ENCODE data around the gene TBC1D16. TPM values are rescaled to one million over a fixed set of nuclear protein-coding genes. Genes with fewer than 3 reads are reported as not detected.

TBC1D16 gene
- total and polyA plus RNA-seq, 10 of the 15 experiments (the other 5 are each of a cell fraction or from before 2014, with no cell fraction given) = 0.01 to 0.13 (median 0.06) TPM; not detected in 3

- no peaks in the 10 kb centered on the region for H3K36me3 ChIP-seq (ENCODE audit: control insufficient read depth in 2 of 2, insufficient read depth in 2 of 2, low read length in 1 of 2)
- H4K20me1 ChIP-seq (ENCODE audit: control insufficient read depth, insufficient read depth) = no peaks in the 10 kb centered on the region; the same call in 1 of the 2 replicates
- no peak overlapping the region for H3K4me3 ChIP-seq
- ChIA-PET CTCF (interaction anchor here (1.5 to 2.2 kb wide), 2 partner anchors 19 to 22 kb away, joined by 4 to 9 read pairs; no protein-coding TSS in a partner anchor), RAD21 (ENCODE audit: unreplicated experiment) (no interaction called here), POLR2A (no interaction called here), SMC1A (ENCODE audit: uncharacterized antibody, unreplicated experiment) (no interaction called here)
- ATAC-seq (no peak), FAIRE-seq (no peak), DNase-seq (ENCODE audit: low read depth, low spot score) (no peak)
- no peaks in the 10 kb centered on the region for H3K4me1 ChIP-seq (ENCODE audit: control insufficient read depth, insufficient read depth, low read length)
- H3K4me2 ChIP-seq (ENCODE audit: control insufficient read depth, insufficient read depth) = no peak overlapping the region
- in situ Hi-C loops (cut with MboI) = no loop called here
- H3K9ac ChIP-seq (ENCODE audit: control insufficient read depth, insufficient read depth, low read length) = no peak overlapping the region
- no peak for TF ChIP-seq NFXL1 (IDR thresholded peaks at IDR 0.05; ENCODE audit: borderline replicate concordance)
- no peak for TF ChIP-seq FOXM1 (IDR thresholded peaks at IDR 0.05; ENCODE audit: low read depth, low read length)
- TF ChIP-seq MTA3 (IDR thresholded peaks at IDR 0.05; ENCODE audit: borderline replicate concordance, low read length) = no peak
- TF ChIP-seq ZBTB11 (CRISPR knock-in tag; IDR thresholded peaks at IDR 0.05) = no peak
- TF ChIP-seq EP300 (IDR thresholded peaks at IDR 0.05; ENCODE audit: borderline replicate concordance in 1 of 2, control insufficient read depth in 1 of 2, low read depth in 2 of 2, low read length in 2 of 2) = no peak
- no peak for TF ChIP-seq EGR1 (IDR thresholded peaks at IDR 0.05; ENCODE audit: borderline replicate concordance in 1 of 2, low read depth in 2 of 2, low read length in 2 of 2)
- no peak for TF ChIP-seq CTCF (IDR thresholded peaks at IDR 0.05 in 2 of 3, conservative IDR thresholded peaks at IDR 0.05 in 1 of 3; ENCODE audit: control insufficient read depth in 2 of 3, extremely low read depth in 1 of 3, insufficient read depth in 1 of 3, low read depth in 3 of 3, low read length in 3 of 3)
- TF ChIP-seq REST (IDR thresholded peaks at IDR 0.05; ENCODE audit: low read depth, low read length) = no peak
- TF ChIP-seq ATF7 (IDR thresholded peaks at IDR 0.05; ENCODE audit: low read depth) = no peak
- no peak for TF ChIP-seq MTA2 (IDR thresholded peaks at IDR 0.05; ENCODE audit: low read depth)
- no peak for TF ChIP-seq MXI1 (IDR thresholded peaks at IDR 0.05; ENCODE audit: low read depth, low read length)
- TF ChIP-seq PML (IDR thresholded peaks at IDR 0.05; ENCODE audit: low read length) = no peak
- H3K27me3 ChIP-seq (replicated peaks in 1 of 2; ENCODE audit: control insufficient read depth in 2 of 2, insufficient read depth in 2 of 2, low read length in 1 of 2) = no peaks in the 10 kb centered on the region; a peak in 1 of 4 replicates
- no peaks in the 10 kb centered on the region for H3K9me3 ChIP-seq (replicated peaks; ENCODE audit: control insufficient read depth, insufficient read depth, low read length)
- WGBS (ENCODE audit: insufficient coverage, insufficient replicate concordance, low lambda C conversion rate, missing lambda C conversion rate) = 64% methylated on average over 8 of the region's 8 CpGs
- H2AFZ ChIP-seq (ENCODE audit: control insufficient read depth, low read depth, low read length) = no peak overlapping the region
- intact Hi-C loops (cut with micrococcal nuclease; ENCODE audit: unreplicated experiment) = no loop called here
- no peak overlapping the region for H3K27ac ChIP-seq (ENCODE audit: control insufficient read depth, insufficient read depth)
- no peaks in the 10 kb centered on the region for H3K79me2 ChIP-seq (ENCODE audit: control insufficient read depth, insufficient read depth, low read length)
- BruUV-seq (replicated peaks) = no TSS peak
These were observed 8.6 kb downstream of the TBC1D16 start for GRCh38 chr17:80027043-80027435.

Data from GM12878 (cell line).